GM18508 (cell line): Measurements from ENCODE around the gene HSD11B1L.
A peak's percentile ranks its signal among the peaks of the same experiment; 100 is the strongest.
"Not testable (repeated sequence)": the region's sequence is repeated elsewhere in the genome, so short reads cannot be mapped to it uniquely, and the experiment has no call there.

Experiments used
- ATAC-seq: cut with Tn5 transposase; IDR thresholded peaks from one replicate; pipeline ENCODE4 v1.9.1; 2021; ENCODE audit warnings: moderate number of reproducible peaks; ENCODE audit not compliant: insufficient read depth, unreplicated experiment

HSD11B1L gene

DNA sequence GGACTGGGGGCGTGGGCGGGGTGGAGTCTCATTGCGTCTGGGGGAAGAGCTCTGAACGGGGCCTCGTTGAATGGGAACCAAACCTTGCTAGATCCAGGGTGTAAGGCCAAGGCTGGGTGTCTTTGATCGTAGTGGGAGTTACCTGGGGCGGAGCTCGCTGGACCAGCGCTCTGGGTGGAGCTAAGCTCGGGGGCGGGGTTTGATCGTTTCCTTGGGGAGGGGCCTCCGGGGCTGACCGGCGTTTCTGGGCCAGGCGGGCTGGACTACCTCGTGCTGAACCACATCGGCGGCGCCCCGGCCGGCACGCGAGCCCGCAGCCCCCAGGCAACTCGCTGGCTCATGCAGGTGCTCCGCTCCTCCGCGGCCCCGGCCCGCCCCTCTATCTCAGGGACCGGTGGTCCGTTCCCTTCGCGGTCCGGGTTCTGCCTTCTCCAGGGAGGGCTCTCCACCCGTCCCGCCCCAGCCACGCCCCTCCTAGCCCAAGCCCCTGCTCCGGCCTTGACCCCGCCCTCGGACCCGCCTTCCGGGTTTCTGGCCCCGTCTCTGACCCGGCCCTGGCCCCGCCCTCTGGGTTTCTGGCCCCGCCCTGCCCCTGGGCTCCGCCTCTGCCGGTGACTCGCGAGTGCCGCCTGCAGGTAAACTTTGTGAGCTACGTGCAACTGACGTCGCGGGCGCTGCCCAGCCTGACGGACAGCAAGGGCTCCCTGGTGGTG, 6.0 kb downstream of the HSD11B1L start:
- peak; percentile 29 for ATAC-seq

DNA sequence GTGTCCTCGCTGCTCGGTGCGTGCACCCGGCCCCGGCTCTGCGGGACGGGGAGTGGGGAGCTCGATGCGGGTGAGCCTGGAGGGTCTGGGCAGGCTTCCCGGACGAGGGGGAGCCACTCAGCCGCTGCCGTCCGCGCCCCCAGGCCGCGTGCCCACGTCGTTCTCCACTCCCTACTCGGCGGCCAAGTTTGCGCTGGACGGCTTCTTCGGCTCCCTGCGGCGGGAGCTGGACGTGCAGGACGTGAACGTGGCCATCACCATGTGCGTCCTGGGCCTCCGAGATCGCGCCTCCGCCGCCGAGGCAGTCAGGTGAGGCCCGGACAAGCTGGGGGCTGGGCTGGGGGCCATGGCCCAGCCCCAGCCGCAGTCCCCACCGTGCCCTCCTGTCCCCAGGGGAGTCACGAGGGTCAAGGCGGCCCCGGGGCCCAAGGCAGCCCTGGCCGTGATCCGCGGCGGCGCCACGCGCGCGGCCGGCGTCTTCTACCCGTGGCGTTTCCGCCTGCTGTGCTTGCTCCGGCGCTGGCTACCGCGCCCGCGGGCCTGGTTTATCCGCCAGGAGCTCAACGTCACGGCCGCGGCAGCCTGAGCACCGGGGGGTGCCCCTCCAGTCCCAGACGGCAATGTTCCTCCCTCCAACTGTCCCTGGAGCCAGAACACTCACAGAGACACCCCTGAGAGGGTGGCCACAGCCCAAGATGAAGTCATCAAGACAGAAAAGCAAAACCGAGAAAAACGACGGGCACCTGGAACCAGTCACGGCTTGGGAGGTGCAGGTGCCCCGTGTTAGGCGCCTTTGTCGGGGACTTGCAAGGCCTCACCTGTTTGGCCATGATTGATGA, 6.8 kb downstream of the HSD11B1L start:
- ATAC-seq, result no peak

DNA sequence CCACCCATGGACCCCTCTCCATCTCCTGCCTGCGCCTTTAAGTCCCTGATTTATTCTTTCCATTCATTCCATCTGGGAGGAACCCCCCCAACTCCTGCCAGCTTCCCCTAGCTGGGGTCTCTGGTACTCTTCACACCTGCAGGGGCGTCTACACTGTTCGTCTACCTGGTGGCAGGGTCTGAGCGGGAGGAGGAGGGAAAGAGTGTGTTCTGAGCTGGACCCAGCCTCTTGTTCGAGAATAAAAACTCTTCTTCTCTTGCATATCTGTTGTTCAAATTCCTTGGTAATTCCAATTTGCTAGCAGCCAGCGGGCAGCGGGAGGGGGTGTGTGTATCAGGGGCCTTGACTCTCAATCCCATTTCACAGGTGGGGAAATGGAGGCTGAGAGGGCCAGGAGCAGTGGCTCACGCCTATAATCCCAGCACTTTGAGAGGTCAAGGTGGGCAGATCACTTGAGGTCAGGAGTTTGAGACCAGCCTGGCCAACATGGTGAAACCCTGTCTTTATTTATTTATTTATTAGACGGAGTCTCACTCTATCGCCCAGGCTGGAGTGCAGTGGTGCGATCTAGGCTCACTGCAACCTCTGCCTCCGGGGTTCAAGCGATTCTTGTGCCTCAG, 7.5 kb downstream of the HSD11B1L start:
- ATAC-seq, result not testable (repeated sequence)

DNA sequence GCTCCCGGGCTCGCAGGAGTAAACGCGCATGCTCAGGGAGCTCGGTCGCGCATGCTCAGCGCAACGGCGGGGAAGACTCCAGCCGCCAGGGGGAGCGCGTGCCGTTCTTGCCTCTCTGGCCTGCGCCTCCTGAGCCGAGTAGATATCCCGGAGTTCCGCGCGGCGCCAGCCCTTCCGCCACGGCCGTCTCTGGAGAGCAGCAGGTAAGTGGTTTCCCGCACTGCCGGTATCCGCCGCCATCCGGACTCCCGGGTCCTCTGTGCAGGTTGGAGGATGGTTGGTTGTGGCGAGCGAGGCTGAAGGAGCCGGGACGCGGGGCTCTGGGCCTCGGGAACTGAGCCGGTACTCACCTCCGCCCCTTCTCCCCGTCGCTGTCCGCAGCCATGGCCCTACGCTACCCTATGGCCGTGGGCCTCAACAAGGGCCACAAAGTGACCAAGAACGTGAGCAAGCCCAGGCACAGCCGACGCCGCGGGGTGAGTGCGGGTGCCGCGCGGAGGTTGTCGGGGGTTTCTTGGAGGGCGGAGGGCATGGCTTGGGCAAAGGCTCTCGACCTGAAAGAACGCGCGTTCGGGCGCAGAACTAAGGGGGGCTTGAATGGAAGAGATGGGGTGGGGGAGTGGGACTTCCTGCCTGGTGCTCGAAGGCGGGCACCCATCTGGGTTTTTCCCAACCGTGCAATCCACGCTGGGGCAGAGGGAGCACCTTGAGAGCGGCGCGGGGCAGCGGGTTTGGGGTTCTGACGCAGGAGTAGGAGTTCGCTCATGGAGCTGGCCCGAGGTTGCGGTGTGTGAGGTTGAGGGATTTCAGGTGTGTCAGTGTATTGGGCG, 9.5 kb downstream of the HSD11B1L start, which contains the start of gene RPL36:
RPL36 (plus strand) TSS at position 171 of the 830 bp plus-strand sequence; CDS start at position 384, 213 bp downstream.
- ATAC-seq, result no peak

DNA sequence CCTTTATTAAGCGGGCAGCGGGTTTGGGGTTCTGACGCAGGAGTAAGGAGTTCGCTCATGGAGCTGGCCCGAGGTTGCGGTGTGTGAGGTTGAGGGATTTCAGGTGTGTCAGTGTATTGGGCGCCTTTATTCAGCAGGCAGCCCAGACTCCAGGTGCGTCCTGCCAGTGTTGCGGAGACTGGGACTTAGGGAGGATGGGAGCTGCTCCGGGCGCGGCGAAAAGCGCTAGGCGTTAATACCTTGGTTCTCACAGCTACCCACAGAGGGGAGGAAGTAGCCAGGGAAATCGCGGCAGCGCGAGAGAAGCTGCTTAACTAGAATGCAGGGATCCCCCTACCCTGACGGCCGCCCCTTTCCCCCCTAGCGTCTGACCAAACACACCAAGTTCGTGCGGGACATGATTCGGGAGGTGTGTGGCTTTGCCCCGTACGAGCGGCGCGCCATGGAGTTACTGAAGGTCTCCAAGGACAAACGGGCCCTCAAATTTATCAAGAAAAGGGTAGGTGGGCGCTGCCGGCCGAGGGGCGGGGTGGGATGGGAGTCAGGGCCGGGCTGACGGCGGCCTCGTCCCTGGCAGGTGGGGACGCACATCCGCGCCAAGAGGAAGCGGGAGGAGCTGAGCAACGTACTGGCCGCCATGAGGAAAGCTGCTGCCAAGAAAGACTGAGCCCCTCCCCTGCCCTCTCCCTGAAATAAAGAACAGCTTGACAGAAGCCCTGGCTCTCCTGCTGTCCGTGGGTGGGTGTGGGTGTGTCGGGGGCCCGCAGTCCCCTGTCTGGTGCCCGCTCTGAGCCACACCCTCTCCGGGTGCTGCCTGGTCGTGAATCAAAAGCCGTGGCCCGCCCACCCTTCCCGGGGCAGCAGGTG, 10.4 kb downstream of the HSD11B1L start:
- no peak for ATAC-seq

DNA sequence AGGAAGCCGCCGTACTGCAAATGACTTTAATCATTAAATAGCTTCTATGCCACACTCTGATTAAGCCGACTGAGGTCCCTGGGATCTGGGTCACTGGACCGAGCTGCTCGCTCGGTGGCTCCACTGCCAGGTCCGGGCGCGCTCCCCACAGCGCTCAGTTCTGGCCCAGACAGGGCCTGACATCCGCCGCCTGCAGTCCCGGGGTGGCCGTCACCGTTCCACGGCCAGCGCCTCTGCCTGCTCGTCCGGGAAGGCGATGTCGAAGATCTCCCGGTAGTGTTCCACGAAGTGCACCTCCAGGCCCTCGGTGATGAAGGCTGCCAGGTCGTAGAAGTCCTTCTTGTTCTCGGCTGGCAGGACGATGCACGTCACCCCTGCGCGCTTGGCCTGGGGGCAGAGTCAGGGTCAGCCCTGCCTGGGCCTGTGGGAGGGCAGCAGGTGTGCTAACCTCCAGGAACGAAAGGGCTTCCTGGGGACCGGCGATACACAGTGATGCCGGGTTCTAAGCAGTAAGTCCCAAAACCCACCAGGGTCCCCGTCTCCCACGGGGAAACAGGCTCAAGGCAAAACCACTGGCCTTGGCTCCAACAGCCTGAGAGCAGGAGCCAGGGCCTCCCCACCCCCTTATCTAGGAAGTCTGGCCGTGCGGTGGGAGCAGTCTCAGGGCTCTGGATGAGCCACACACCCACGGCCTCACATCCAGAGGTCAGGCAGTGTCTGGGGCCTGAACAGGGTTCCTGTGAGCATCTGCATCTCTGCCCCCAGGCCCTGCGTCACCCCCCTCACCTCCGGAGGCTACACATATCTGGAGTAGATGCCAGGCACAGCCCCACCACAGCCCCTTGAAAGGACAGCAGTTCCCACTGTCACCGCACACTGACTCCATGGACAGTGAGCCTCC, 11.2 kb downstream of the HSD11B1L start:
- no peak for ATAC-seq

DNA sequence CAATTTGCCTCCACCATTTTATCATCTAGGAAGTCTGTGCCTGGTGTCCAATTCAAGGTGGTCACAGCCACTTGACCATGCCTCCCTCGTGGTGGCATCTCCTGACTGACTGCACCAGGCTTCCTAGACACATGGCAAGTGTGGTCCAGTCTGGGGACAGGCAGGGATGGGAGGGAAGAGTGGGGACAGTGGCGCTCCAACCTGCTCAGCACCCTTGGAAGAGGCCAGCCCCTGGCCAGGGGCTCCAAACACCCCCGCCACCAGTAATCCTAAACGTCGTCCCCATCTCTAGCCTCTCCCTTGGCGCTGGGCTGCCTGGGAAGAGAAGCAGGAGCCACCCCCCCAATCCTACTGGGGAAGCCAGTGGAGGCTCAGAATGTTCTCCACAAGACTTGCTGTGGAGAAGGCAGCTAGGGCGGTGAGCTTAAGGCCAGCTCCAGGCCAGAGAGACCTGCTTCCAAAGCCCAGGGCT, 11.9 kb downstream of the HSD11B1L start:
- ATAC-seq, result no peak

DNA sequence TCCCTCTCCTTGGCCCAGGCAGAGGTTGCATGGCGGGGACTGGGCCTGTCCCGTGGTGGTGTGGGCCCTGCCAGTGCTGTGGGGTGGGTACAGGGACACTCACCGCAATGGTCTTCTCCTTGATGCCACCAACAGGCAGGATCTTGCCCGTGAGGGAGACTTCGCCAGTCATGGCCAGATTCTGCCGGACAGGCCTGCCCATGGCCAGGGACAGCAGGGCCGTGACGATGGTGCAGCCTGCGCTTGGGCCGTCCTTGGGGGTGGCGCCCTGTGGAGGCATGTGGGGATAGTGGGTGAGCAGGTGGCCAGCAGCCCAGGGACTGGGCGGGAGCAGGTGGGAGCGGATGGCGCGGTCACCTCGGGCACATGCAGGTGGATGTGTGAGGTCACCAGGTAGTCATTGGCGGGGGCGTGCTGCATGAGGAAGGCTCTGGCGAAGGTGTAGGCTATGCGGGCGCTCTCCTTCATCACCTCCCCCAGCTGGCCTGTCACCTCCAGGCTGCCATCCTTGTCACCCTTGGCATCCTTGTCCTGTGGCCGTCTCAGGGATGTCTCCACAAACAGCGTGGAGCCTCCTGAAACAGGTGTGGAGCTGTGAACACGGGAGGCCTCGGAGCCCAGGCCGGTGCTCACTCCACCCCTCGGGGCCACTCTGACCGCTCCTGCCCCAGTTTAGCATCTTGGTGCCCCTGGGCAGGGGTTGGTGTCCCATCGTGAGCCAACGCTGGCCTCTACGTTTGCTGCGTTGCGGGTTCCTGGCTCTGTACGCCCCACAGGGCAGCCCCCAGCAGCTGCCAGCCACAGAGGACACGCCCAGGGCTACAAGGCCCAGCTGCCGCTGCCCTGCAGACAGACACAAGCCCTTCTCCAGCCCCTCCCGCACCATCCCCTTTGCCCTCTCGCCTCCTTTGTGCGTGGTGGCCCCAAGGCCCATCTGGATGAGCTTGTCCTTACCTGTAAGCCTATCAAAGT, 12.7 kb downstream of the HSD11B1L start:
- no peak for ATAC-seq

DNA sequence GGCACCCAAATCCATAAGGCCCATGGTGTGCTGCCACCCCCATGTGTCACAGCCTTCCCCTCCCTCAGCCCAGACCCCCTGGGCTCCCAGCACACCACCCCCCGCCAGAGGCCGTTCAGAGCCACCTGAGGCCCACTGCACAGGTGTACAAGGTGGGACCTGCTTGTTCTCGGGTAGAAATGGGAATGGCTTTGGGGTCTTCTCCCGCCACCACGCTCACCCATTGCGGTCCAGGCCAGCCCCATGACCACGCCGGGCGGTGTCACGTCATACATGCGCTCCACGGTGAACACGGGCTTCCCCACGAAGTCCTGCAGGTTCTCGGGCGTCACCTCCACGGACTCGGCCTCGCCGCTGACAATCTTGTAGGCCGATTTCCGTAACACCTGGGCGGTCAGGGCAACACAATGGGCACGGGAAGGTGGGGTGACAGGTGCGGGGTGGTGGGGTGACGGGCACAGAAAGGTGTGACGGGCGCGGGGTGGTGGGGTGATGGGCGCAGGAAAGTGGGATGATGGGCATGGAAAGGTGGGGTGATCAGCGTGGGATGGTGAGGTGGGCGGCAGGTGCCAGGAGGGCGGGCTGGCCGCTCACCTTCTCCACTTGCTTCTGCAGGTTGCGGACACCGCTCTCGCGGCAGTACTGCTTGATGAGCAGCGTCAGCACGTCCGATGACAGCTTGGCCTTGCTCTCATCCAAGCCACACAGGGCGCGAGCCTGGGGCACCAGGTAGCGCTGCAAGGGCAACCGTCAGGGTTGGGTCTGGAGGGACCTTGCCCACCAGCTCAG, 13.5 kb downstream of the HSD11B1L start:
- no peak for ATAC-seq

DNA sequence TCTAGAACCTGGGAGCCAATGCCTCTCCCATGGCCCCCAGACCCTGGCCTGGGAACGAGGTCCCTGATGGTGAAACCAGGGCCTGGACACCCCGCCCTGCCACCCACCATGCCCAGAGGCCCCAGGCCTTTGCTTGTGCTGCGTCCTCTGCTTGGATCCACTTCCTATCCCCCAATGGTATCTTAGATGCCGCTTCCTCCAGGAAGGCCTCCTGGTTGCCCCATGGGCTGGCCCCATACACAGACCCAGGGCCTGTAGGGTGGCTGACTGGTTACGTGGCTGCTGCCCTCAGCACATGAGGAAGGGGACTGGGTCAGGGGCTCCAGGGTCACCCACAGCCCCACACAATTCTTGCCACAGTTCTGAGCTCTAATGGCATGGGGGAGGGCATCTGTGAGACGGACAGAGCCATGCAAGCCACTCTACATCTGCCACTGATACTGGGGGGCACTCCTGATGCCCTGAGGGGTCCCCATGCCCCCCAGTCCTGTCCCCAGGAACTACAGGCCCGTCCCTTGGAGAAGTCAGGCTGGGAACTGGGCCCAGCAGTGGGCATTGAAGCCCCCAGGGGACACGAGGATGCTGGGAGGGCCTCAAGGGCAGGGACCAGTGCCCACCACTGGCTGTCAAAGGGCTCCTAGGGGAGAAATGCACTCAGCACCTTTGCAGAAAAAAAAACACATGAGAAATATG, 14.3 kb downstream of the HSD11B1L start:
- ATAC-seq, result no peak

DNA sequence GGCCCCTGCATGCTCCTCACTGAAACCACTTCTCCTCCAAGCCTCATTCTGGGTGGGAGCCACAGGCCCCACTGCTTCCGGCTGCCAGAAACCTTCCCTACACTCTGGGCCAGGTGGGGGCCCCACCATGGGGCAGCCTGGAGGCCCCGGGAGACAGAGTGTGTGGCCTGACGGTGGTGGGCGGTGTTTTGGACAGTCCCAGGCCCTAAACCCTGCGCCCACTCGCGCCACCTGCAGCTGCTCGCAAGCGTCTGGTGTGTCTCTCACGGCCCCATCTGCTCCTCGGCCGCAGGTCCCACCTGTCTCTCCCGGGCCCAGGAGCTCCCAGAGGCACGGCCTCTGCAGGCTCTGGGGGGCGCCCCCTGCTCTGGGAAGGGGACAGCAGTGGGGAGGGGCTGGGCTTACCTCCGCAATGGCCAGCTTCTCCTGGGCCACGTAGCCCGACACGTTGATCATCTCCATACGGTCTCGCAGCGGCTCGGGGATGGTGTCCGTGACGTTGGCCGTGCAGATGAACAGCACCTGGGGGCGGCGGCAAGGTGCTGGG, 14.9 kb downstream of the HSD11B1L start:
- no peak for ATAC-seq

DNA sequence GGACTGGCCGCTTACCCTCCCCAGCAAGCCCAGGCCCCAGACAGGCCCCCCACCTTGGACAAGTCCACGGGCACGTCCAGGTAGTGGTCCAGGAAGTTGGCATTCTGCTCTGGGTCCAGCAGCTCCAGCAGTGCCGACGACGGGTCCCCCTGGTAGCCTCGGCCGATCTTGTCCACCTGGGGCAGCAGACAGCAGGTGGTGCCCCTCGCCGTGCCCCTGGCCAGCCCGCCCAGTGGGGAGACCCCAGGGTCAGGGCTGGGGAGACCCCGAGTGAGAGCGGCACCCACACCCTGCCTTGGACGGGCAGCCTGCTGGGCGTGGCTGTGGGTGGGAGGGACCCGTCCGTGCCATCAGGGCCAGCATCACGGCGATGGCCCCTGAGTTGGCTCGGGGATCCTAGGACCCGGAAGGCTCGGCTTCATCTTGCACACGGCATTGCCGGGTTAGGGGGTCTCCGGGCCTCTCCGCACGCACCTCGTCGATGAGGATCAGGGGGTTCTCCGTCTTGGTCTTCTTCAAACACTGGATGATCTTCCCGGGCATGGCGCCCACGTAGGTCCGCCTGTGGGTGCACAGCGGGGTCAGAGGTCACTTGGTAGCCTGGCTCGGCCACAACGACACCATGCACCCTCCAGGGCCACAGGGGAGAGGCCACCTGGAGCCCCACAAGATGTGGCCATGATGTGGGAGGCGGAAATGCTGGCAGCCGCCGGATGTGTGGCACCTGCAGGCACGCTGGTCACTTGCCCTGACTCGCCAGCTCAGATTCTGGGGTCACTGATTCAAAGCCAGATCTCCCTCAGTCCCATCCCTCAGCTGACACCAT, 15.6 kb downstream of the HSD11B1L start:
- no peak for ATAC-seq

DNA sequence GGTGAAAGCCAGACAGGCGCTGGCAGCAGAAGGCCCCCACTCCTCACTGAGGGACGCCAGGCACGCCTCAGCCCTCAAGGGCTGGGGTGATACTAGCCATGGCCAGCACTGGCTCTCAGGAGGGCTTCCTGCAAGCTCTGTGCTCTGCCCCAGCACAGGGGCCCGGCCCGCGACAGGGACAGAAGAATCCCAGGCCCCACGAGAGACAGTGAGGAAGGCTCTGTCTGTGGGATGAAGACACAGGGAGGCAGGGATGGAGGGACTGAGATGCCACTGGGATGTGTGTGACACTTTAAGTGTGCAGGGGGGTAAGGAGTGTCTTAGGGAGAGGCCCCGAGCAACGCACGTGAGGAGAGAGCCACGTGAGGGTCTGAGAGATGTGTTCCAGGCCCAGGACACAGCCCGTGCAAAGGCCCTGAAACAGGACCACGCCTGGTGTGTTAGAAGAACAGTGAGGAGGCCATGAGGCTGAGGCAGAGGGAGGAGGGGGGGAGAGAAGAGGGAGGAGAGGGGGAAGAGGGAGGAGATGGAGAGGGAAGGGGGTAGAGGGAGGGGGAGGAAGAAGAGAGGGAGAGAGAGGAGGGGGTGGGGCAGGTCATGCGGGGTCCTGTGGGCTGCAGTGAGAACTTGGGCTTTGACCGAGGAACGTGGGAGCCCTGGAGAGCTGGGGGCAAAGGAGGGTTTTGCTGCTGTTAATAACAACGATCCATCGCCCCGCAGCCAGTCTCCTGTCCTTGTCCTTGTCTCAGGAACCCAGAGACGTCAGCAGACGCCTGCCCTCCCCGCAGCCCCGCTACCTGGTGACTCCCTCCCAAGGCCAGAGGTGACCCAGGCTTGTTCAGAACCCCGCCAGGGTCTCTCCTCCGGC, 16.4 kb downstream of the HSD11B1L start:
- no peak for ATAC-seq
